Thyroid gland (tissue), 4 donors: ENCODE data around the gene ARRDC2. TPM values are rescaled to one million over a fixed set of nuclear protein-coding genes. Genes with fewer than 3 reads are reported as not detected.
A peak's percentile ranks its signal among the peaks of the same experiment; 100 is the strongest.

ENCODE experiments used
- DNase-seq, 2 donors: peaks; one replicate each; pipeline ENCODE4 v3.0.0-alpha.2; 2019
- H3K27ac ChIP-seq, 3 donors: fragments of 200-600 bp; sonication (generic); 1 replicate in 2 of 3; 2 replicates in 1 of 3; pipeline ENCODE4 v1.5.1; 2016 to 2019; ENCODE audit warnings: mild to moderate bottlenecking in 1 of 3, moderate library complexity in 1 of 3
- H3K27me3 ChIP-seq: fragments of 200-600 bp; sonication (generic); one replicate; pipeline ENCODE4 v1.5.1; 2019
- H3K36me3 ChIP-seq, 2 donors: fragments of 200-600 bp; sonication (generic); one replicate each; pipeline ENCODE4 v1.5.1; 2016 to 2019
- H3K4me1 ChIP-seq, 2 donors: fragments of 200-600 bp; sonication (generic); one replicate each; pipeline ENCODE4 v1.5.1; 2017 to 2019
- H3K4me3 ChIP-seq, 3 donors: fragments of 200-600 bp; sonication (generic); replicated peaks in 1 of 3; 1 replicate in 2 of 3; 2 replicates in 1 of 3; pipeline ENCODE4 v1.5.1; 2016; ENCODE audit warnings: mild to moderate bottlenecking in 1 of 3
- H3K9me3 ChIP-seq: fragments of 200-600 bp; sonication (generic); one replicate; pipeline ENCODE4 v1.5.1; 2017
- CTCF ChIP-seq, 6 experiments: fragments of 200-600 bp in 3 of 6; fragments of 450-650 bp in 3 of 6; sonication (generic) in 3 of 6; IDR thresholded peaks; one replicate each; pipeline ENCODE4 v1.5.1; 2016 to 2019; ENCODE audit warnings: antibody characterized with exemption in 6 of 6, mild to moderate bottlenecking in 2 of 6, inconsistent platforms in 1 of 6, moderate library complexity in 1 of 6
- POLR2A ChIP-seq, 2 donors: fragments of 450-650 bp; IDR thresholded peaks; one replicate each; pipeline ENCODE4 v1.6.1; 2017; ENCODE audit warnings: antibody characterized with exemption in 2 of 2, mild to moderate bottlenecking in 2 of 2, moderate library complexity in 1 of 2
- WGBS, 2 donors: methylation state at CpG; one replicate each; pipeline ENCODE4 v1.1.5; 2017; 5-methylcytosine and 5-hydroxymethylcytosine counted together
- intact Hi-C: fragments of 100-400 bp; cut with DNase I; formaldehyde crosslinking; loops from one replicate; pipeline ENCODE4 v1.15.1; 2023
- total RNA-seq, 4 donors: library from RNA; depleted of rRNA; stranded (reverse); fragments of >200 nt; gene quantifications; one replicate each; pipeline ENCODE4 v1.2.3, GENCODE V29; 2016

The ARRDC2 gene
- total RNA-seq, 4 donors from 2014 or later = 51.1 to 120 (median 82.8) TPM

GRCh38 chr19:17988161-17988560, 19.8 kb upstream of the ARRDC2 start:
- Histone ChIP-seq H3K36me3 (no peaks in the 10 kb centered on the region), H3K27me3 (no peaks in the 10 kb centered on the region), H3K4me1 (no peaks in the 10 kb centered on the region), H3K4me3 (no peak overlapping the region), H3K9me3 (no peaks in the 10 kb centered on the region), H3K27ac (no peak overlapping the region)
- intact Hi-C loops = loop anchor here (10.0 kb wide), 1 partner anchor 403 kb away; no protein-coding TSS in a partner anchor
- no peak for DNase-seq
- no peak for TF ChIP-seq CTCF (IDR thresholded peaks at IDR 0.05)
- no peak for TF ChIP-seq POLR2A (IDR thresholded peaks at IDR 0.05)
- 87 to 93% methylated on average over 8 to 12 of the region's 13 CpGs for WGBS, 2 donors

GRCh38 chr19:17989425-17990094, 18.4 kb upstream of the ARRDC2 start:
- intact Hi-C loops = loop anchor here (10.0 kb wide), 1 partner anchor 405 kb away; no protein-coding TSS in a partner anchor
- TF ChIP-seq POLR2A (IDR thresholded peaks at IDR 0.05) = no peak
- no peak for TF ChIP-seq CTCF (IDR thresholded peaks at IDR 0.05)
- Histone ChIP-seq H3K27ac (no peak overlapping the region), H3K9me3 (no peaks in the 10 kb centered on the region), H3K4me3 (no peak overlapping the region), H3K36me3 (no peaks in the 10 kb centered on the region), H3K27me3 (no peaks in the 10 kb centered on the region), H3K4me1 (no peaks in the 10 kb centered on the region)
- WGBS, 2 donors = 91 to 92% methylated on average over 16 of the region's 16 CpGs
- no peak for DNase-seq

- Histone ChIP-seq H3K27ac (no peak overlapping the region), H3K9me3 (no peaks in the 10 kb centered on the region), H3K4me3 (no peak overlapping the region), H3K4me1 (no peaks in the 10 kb centered on the region), H3K27me3 (no peaks in the 10 kb centered on the region), H3K36me3 (no peaks in the 10 kb centered on the region)
- WGBS, 2 donors = 49 to 62% methylated on average over 18 to 23 of the region's 27 CpGs
- DNase-seq = no peak
- intact Hi-C loops = no loop called here
- TF ChIP-seq POLR2A (IDR thresholded peaks at IDR 0.05) (no peak), CTCF (IDR thresholded peaks at IDR 0.05) (no peak)
Measured at GRCh38 chr19:17993076-17993813, 14.7 kb upstream of the ARRDC2 start.

- TF ChIP-seq POLR2A (IDR thresholded peaks at IDR 0.05) = no peak
- peak; percentile 94 to 99 (median 96) for TF ChIP-seq CTCF (IDR thresholded peaks at IDR 0.05)
- Histone ChIP-seq H3K27ac (no peak overlapping the region), H3K9me3 (no peaks in the 10 kb centered on the region), H3K4me1 (peaks cover 4 to 9% of the 10 kb centered on the region in 2 donors), H3K4me3 (no peak overlapping the region), H3K27me3 (no peaks in the 10 kb centered on the region), H3K36me3 (no peaks in the 10 kb centered on the region)
- DNase-seq = peak; percentile 80 to 83
- intact Hi-C loops = loop anchor here (5.0 kb wide), 1 partner anchor 135 kb away; no protein-coding TSS in a partner anchor
- 15 to 16% methylated on average over 12 of the region's 15 CpGs for WGBS, 2 donors
Measured at GRCh38 chr19:17996826-17997316, 11.1 kb upstream of the ARRDC2 start.
